Stimulated activated CD4-positive, alpha-beta T cell treated with anti-CD3 and anti-CD28 coated beads, Interleukin-4, amount 100 ng/mL, for 48 hours (primary cell): ENCODE data around the gene CHKB.

ENCODE experiments used
- DNase-seq, 2 donors: peaks; one replicate each; pipeline ENCODE4 v3.0.0-alpha.2; 2020; ENCODE audit warnings: low read depth in 2 of 2

The CHKB gene

GRCh38 chr22:50599816-50600455 lies 17.3 kb upstream of the CHKB start:
- peak; percentile 45 to 57 for DNase-seq

DNA sequence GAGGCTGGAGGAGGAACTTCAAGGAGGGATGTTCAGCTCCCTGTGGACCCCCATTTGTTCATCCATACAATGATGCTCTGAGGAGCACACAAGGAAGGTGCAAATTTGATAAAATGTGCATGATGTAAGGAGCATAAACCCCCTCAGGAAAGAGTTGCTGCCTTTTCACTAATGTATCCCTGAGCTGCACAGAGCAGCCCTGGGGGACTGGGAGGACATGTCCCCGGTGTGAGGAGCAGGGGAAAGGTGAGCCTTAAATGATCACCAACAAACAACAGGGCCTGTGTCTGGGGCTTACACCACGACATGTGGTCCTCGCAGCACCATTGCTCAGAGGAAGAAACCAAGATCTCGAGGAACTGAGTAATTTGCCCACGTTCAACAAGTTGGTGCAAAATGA lies 14.4 kb upstream of the CHKB start:
- no peak for DNase-seq

DNA sequence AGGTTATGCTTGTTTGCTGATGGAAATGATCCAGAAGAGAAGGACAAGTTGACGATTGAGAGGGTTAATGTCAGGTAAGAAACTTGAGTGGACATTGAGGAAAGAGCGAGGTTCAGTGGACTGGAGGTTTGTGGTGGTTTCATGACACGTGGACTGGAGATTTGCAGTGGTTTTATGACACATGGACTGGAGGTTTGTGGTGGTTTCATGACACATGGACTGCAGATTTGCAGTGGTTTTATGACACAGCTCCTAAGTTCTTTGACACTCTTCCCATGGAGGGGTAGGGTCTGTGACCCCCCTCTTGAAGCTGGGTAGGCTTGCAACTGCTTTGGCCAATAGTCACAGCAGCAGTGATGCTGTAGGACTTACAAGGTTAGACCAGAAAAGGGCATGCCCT lies 12.5 kb upstream of the CHKB start:
- DNase-seq, result no peak

GRCh38 chr22:50587407-50587806 lies 4.8 kb upstream of the CHKB start:
- DNase-seq, result no peak

DNA sequence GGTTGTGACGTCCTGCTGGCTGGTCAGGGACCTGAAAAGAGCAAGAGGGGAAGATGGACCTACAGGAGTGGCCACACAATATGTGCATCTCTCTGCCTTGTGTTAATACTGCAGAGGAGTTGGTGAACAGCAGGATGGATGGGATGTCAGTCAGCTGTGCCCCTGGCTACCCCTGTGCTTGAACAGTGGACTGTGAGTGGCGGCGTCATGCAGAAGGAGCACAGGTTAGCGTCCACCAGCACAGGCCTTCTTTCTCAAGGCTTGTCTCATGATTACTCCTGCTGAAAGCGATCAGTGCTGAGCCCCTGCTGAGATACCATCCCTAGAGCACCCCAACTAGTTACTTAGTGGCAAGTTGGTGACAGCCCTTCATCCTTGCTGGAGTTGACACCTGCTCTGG lies 3.8 kb upstream of the CHKB start:
- DNase-seq, result no peak

- no peak for DNase-seq
These were observed 3.1 kb upstream of the CHKB start for GRCh38 chr22:50585781-50586180.

DNA sequence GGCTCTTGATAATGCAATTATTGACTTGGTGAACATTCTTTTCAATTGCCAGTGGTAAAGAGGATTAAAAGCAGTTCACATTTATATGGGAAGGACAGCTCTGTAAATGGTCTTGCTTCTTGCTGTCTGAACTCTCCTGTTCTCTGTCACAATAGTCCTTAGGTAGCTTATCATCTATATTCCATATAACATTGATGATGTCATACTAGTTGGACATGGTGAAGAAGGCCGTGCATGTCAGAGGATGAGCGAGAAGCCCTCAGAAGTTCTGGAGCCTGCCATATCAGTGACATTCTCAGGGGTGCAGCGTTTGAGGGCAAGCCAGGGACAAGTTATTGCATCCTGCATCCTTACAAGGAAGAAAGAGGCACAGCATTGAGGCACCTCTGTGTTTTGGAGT lies 2.6 kb upstream of the CHKB start:
- DNase-seq, result no peak

DNA sequence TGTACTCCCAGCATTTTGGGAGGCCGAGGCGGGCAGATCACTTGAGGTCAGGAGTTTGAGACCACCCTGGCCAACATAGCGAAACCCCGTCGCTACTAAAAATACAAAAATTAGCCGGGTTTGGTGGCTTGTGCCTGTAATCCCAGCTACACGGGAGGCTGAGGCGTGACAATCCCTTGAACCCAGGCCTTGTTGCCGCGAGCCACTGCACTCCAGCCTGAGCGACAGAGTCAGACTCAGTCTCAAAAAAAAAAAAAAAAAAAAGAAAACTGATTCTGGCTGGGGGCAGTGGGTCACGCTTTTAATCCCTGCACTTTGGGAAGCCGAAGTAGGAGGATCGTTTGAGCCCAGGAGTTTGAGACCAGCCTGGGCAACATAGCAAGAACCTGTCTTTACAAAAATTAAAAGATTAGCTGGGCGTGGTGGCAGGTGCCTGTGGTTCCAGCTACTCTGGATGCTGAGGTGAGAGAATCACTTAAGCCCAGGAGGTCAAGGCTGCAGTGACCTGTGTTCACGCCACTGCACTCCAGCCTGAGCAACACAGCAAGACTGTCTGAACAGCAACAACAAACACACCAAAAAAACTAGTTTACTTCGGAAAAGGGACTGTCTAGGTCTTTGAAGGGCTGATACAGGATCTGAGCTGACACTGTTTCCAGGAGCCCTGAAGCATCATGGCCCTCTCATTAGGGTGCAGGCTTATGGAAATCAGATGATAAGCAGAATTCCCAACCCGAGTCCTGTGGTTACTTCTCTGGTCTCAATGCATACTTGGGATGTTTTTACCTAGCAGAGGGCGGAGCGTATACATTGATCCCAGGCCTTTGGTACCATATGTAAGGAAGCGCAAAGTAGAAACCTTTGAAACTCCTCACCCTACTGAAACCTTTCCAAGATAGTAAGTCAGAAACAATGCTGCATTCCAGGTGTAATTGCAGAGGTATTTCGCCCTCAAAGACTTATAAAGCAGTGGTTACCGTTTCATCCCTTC lies 1.8 kb upstream of the CHKB start:
- DNase-seq, result no peak

GRCh38 chr22:50583294-50583861 lies 729 bp upstream of the CHKB start:
- DNase-seq, result no peak

GRCh38 chr22:50581950-50582492 lies 628 bp downstream of the CHKB start:
- peak; percentile 21 to 23 for DNase-seq

- no peak for DNase-seq
These were observed 1.4 kb downstream of the CHKB start for GRCh38 chr22:50581031-50581949.

DNA sequence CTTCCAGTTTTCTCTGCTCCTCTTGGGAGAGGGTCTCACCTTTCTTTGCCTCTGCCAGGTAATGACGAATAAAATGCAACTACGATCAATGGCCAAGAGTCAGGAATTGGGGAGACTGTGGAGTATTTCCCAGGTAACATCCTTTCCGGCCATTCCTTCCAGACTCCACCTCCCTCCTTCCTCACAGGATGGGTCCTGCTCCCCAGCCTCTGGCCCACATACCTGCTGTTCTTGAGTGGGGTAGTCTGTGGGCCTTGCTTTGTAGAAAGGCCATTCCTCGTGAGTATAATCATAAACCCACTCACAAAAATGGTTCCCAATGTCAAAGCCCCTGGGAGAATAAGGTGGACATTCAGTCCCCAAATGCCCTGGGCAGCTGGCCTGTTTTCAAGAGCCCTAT lies 2.9 kb downstream of the CHKB start:
- no peak for DNase-seq

DNA sequence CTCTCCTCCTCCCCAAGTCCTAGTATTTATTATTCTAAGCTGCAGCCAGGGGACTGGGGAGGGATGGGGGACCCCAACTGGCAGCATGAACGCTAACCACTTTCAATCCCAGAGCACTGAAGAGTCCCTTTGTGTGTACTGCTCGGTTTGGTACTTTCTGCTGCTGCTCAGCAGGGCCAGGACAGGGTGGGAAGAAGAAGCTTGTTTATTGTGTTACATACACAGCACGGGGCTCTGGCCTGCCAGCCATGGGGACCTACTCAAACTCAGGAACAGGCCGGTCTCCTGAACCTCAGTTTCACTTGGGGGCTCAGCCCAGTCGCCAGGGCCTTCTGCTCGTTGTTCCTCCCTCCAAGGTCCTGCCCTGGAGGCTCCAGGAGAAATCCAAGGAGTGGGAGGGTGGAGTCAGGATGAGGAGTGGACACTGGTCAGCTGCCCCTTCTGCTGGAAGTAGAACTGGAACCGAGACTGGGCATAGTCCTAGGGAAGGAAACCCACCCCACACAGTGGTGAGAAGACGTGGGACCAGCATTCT lies 3.8 kb downstream of the CHKB start:
- DNase-seq, result no peak

GRCh38 chr22:50577987-50578775 lies 4.5 kb downstream of the CHKB start, which contains the start of gene CPT1B:
Gene CPT1B (minus strand): TSS chr22:50578427. CDS start chr22:50577915, 512 bp downstream.
- DNase-seq, result no peak

DNA sequence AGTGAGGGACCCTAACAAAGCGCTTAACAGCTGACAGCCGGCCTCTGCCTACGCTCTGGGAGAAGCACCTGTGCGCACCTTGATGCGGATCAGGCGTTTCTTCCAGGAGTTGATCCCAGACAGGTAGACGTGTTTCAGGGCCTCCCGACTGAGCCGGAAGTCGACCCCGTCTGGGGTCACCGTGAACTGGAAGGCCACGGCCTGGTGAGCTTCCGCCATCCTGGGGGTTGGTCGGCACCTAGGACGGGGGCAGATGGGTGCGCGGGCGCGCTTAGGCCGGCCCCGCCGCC lies 5.0 kb downstream of the CHKB start:
- no peak for DNase-seq

DNA sequence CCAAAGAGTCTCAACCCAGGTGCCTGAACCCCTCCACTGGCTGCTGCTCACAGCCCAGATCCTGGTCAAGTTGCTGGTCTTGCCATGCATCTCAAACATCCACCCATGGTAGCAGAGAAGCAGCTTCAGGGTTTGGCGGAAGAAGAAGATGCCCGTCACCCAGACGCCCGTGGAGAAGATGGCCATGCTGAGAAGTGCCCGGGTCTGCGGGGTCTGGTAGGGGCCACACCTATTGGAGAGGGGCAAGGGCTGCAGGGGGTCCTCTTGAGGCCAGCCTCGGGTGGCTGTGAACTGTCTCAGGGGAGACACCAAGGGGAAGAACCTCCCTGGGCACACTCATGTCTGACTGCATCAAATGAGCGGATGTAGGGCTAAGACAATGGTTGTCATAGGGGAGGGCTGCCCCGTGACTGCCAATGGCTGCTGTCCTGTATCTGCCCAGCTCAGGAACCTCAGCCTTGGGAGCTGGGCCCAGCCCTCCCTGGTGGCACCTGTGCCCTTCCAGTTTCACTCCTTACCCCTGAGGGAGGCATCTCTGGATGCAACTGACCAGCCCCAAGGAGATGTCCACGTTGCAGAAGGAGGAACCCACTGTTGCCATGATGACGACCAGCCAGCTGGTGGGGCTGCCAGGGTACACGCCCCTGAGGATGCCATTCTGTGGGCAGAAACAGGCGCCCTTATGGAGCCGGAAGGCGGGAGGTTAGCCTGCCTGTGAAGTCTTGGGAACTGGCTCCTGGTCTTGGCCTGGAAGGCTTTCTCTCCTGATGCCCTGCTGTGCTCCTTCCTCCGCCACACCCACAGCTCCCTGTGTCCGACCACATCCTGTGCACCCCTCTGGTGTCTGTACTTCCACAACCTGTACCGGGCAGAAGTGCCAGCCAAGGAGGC lies 5.6 kb downstream of the CHKB start:
- no peak for DNase-seq

GRCh38 chr22:50576070-50576469 lies 6.6 kb downstream of the CHKB start:
- no peak for DNase-seq

- DNase-seq, result no peak
These were observed 7.2 kb downstream of the CHKB start for GRCh38 chr22:50575426-50575941.

- DNase-seq, result no peak
These were observed 8.3 kb downstream of the CHKB start for GRCh38 chr22:50574383-50574755.
